ENCODE results near the gene CAMTA1.

The CAMTA1 gene

DNA sequence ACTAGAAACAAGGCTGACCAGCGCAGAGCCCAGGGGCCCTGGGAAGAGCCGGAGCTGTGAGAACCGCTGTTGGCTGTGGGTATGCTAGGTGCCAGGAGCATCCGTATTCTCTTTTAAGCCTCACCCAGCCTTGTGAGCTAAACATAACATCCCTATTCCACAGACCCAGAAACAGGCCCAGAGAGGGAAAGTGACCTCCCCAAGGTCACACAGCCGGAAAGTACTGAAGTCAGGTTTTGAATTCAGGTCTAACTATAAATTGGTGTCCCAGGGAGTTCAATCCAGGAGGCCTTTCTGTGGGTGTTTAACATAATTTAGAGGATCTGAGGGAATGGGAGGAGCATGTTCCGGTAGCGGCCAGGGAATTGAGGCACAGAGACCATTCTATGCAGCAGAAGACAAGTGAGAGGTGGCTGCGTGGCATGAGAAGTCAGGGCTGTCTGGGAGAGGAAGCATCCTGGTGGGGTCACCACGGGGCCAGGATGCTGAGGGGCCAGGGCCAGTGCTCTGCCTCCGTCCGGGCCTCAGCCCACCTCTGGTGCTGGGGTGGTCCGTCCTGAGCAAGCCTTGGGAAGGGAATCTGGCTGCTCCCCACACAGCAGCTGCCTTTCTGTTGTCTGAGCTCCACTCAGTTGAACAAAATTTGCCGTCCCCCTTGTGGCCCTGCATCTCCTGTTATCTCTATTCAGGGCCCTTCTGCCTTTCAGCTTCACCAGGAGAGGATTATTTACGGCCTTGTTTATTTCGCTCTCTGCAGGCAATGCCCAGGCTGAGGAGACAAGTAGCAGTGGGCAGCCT is 647.0 kb downstream of the CAMTA1 start:
- DNase-seq (ENCODE audit: low read depth in 2 of 2), result no peak

DNA sequence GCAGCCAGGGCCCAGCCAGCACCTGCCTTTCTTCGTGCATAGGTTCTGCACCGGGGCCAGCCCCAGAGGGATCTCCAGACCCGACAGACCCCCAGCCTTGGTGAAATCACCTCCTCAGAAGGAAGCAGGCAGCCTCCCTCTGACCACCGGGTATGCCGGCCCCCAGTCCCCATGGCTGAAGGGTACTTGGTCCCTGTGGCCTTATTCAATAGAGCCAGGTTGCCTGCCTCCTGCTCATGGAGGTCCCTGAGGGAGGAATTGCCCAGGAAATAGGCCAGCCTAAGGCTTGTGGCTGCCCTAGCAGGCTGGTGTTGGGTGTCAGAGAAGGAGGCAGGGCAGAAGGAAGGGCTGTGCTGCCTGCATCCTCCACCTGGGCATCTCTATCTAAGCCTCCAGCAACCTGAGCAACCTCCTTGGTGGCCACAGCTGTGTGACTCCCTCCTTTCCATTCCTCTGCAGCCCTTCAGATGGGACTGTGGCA is 647.7 kb downstream of the CAMTA1 start:
- DNase-seq (ENCODE audit: low read depth in 2 of 2), result no peak

DNA sequence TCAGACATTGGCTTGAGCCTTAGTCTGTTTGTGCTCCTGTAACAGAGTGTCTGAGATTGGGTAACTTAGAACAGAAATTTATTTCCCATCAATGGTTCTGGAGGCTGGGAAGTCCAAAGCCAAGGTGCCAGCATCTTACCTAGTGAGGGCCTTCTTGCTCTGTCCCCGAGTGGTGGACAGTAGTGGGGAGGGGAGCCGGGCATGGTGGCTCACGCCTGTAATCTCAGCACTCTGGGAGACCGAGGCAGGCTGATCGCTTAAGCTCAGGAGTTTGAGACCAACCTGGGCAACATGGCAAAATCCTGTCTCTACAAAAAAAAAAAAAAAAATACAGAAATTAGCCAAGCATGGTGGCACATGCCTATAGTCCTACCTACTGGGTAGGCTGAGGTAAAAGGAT is 649.3 kb downstream of the CAMTA1 start:
- DNase-seq (ENCODE audit: low read depth in 2 of 2), result no peak

DNA sequence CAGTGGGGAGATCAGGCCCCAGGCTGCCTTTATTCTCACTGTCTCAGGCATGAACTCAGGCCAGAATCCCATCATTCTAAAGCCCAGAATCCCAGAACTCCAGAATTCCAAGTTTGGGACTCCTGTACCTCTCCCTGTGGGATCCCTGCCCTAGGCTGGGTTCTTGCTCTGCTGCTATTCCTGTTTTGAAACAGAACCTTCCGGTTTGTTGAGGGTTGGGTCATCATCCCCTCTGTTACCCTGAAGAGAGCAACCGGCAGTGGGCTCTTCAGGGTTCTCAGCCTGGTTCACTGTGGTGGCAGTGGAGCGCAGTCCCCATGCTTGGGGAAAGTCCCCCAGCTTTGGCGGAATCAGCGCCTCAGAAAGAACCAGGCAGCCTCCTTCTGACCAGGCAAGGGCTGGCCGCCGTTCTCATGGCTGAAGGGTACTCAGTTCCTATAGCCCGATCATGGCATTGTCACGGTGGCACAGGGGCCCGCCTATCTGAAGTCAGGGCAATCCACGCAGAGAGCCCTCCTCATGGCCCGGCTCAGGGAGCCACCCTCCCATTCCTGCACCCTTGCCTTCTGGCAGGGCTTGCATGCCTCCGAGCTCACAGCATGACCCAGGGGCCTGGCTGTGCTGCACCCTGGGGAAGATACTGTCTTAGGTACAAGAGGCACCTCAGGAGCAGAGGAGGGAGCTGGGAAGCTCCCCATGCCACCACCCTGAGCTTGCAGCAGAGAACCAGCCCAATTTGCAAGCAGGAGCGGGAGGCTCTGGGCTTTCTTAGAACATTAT is 650.2 kb downstream of the CAMTA1 start:
- no peak for DNase-seq (ENCODE audit: low read depth in 2 of 2)

GRCh38 chr1:7436056-7437005 is 651.1 kb downstream of the CAMTA1 start:
- DNase-seq (ENCODE audit: low read depth in 2 of 2), result no peak

- DNase-seq (ENCODE audit: low read depth in 2 of 2), result no peak
Observed at GRCh38 chr1:7437036-7437435, 651.8 kb downstream of the CAMTA1 start.

DNA sequence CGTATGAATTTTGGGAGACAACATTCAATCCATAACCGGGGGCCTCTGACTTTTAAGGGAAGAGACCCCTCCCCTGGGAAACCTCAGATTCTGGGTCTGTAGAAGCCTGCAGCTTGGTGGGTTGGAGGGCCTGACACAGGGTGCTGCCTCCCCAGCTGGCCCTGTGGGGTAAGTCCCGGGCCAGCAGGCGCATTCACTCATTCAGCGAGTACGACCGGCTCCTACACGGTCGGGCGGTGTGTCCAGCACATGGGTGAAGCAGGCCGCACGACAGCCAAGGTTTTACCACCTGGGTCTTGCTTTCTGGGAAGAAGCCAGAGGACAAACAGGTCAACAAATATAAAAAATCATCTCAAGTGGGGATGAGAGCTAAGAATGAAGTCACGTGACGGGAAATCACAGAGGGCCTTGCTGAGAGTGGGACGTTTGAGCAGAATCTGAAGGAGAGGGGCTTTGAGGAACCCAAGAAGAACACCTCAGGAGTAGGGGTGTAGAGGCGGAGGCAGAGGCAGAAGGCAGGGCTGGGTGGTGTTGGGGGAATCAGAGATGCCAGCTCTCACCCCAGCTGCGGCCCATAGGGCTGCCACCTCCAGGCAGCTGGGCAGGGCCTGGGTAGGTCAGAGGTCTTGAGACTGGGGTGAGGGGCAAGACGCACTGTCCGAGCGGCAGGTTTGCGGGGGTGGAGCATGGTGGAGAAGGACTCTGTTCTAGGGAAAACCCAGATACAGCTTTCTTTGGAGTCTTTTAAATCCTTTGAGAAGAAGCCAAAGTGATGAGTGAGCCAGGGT is 652.5 kb downstream of the CAMTA1 start:
- no peak for DNase-seq (ENCODE audit: low read depth in 2 of 2)

- no peak for DNase-seq (ENCODE audit: low read depth in 2 of 2)
Observed at GRCh38 chr1:7438396-7438785, 653.1 kb downstream of the CAMTA1 start.

- DNase-seq (ENCODE audit: low read depth in 2 of 2), result no peak
Observed at GRCh38 chr1:7438921-7439655, 653.8 kb downstream of the CAMTA1 start.

- no peak for DNase-seq (ENCODE audit: low read depth in 2 of 2)
Observed at GRCh38 chr1:7440154-7440553, 654.9 kb downstream of the CAMTA1 start.

GRCh38 chr1:7441143-7441841 is 656.0 kb downstream of the CAMTA1 start:
- no peak for DNase-seq (ENCODE audit: low read depth in 2 of 2)

GRCh38 chr1:7442036-7442435 is 656.8 kb downstream of the CAMTA1 start:
- DNase-seq (ENCODE audit: low read depth in 2 of 2), result no peak

GRCh38 chr1:7442918-7443317 is 657.7 kb downstream of the CAMTA1 start:
- DNase-seq (ENCODE audit: low read depth in 2 of 2), result no peak

DNA sequence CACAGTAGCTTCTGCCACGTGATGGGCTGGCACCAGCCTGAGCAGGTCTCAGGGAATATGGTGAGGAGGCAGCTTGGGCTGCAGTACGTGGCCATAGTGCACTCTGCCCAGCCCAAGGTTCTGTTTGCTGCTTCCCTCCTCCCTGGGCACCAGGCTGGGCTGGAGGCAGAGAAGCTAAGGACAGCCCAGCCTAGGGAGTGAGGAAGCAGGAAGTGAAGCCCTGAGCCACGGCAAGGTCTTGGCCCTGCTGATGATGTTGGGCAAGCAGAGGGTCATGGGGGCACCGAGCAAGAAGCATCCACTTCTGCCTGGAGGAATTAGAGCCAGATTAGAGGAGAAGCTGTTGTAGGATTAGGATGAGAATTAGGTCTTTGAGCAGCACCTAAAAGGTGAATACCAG is 659.1 kb downstream of the CAMTA1 start:
- DNase-seq (ENCODE audit: low read depth in 2 of 2), result no peak

GRCh38 chr1:7447093-7447492 is 661.8 kb downstream of the CAMTA1 start:
- DNase-seq (ENCODE audit: low read depth in 2 of 2), result no peak

DNA sequence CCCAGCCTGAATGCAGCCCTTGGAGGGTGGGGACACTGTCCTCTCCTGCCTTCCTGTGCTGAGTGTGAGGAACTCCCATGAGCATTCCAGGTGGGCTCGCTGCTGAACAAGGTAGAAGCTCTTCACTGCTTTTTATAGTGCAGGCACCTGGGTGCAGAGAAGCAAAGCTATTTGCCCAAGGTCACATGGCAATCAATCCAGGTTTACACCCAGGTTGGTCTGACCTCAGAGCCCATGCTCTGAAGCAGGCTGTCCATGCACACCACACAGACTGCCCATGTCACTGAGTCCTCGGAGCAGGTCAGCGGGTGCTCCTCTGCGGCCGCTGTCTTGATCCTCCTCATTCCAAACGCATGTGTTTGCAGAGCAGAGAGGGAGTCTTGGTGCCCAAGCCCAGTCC is 662.5 kb downstream of the CAMTA1 start:
- DNase-seq (ENCODE audit: low read depth in 2 of 2), result no peak

DNA sequence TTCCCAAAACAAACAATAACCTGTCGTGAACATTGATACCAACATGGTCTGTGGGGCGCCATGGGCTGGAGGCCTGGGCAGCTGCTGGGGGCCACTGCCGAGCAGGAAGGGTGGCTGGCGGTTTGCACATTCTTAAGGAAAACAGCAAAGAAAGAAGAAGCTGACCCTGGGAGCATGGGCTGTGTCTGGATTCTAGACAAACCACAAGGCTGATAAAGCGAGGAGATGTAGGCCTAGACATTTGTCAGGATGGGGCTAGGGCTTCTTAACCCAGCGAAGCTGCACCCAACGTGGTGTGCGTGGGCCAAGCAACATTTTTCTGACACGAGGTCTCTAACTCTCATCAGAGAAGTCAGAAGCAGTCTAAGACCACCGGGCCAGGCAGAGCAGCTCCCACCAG is 663.7 kb downstream of the CAMTA1 start:
- no peak for DNase-seq (ENCODE audit: low read depth in 2 of 2)

DNA sequence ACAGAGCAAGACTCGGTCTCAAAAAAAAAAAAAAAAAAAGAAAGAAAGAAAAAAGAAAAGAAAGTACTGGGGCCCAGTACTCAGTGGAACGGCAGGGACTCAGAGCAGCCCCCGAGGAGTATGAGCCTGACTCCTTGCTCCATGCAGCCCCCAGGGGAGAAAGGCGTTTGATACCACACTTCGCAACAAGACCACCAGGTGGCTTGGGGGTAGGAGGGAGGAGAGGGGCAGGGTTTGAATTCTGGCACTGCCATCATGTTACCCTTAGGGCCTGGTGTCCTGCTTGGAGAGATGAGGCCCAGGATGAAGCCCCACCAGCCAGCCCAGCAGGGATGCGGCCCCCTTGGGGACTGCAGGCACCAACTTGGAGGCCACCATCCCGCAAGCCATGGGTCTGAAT is 664.5 kb downstream of the CAMTA1 start:
- DNase-seq (ENCODE audit: low read depth in 2 of 2), result no peak

DNA sequence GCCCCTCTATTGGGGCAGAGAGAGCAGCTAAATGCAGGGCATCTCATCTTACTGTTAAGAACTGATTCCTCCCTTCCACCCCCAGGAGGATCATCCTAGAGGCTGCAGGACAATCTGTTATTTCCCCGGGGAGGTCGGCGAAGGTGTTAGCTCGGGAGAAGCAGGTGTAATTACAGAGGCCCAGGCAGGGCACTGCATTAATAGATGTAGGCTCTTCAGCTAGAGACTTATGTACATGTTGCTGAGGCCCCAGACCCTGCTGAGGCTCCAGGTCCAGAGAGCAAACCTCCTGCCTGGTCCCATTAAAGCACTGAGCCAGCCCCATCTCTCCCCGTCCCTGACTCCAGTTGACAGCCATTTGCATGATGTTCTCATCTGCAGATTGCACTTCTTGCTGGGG is 665.6 kb downstream of the CAMTA1 start:
- no peak for DNase-seq (ENCODE audit: low read depth in 2 of 2)

- no peak for DNase-seq (ENCODE audit: low read depth in 2 of 2)
Observed at GRCh38 chr1:7453038-7453437, 667.8 kb downstream of the CAMTA1 start.
